Keratinocyte (primary cell): ENCODE measurements around the gene HNRNPK. TPM values are rescaled to one million over a fixed set of nuclear protein-coding genes. Genes with fewer than 3 reads are reported as not detected.
A peak's percentile ranks its signal among the peaks of the same experiment; 100 is the strongest.

ENCODE experiments used
- DNase-seq: peaks from one replicate; pipeline ENCODE4 v3.0.0-alpha.2; 2011; ENCODE audit warnings: low read depth, missing footprints, low spot score
- FAIRE-seq: peaks from 2 replicates; lab custom pipeline; 2011; peaks lifted over from hg19 to GRCh38; lab: Jason Lieb, UNC
- H2AFZ ChIP-seq: 2 replicates; pipeline ENCODE4 v1.6.0; 2012; ENCODE audit warnings: low read length, control low read depth, inconsistent platforms; ENCODE audit not compliant: control insufficient read depth
- H3K27ac ChIP-seq: 2 replicates; pipeline ENCODE4 v1.5.1; 2011; ENCODE audit warnings: low read length; ENCODE audit not compliant: control insufficient read depth, insufficient read depth
- H3K27me3 ChIP-seq: 3 replicates; pipeline ENCODE4 v1.6.0; 2011; ENCODE audit warnings: low read length; ENCODE audit not compliant: control insufficient read depth, insufficient read depth; ENCODE audit errors: extremely low read depth
- H3K36me3 ChIP-seq, 2 experiments: 2 replicates in 1 of 2; 3 replicates in 1 of 2; pipeline ENCODE4 v1.5.1; 2011; ENCODE audit warnings: low read length in 2 of 2, mild to moderate bottlenecking in 1 of 2; ENCODE audit not compliant: control insufficient read depth in 2 of 2, insufficient read depth in 2 of 2; ENCODE audit errors: extremely low read depth in 1 of 2
- H3K4me1 ChIP-seq: 3 replicates; pipeline ENCODE4 v1.5.1; 2011; ENCODE audit warnings: low read length; ENCODE audit not compliant: control insufficient read depth, insufficient read depth; ENCODE audit errors: extremely low read depth
- H3K4me2 ChIP-seq: 3 replicates; pipeline ENCODE4 v1.6.0; 2011; ENCODE audit warnings: low read depth, low read length; ENCODE audit not compliant: control insufficient read depth, insufficient read depth; ENCODE audit errors: extremely low read depth
- H3K4me3 ChIP-seq, 3 experiments: fragments of 200-600 bp in 1 of 3; sonication (generic) in 1 of 3; 2 replicates in 2 of 3; 3 replicates in 1 of 3; pipeline ENCODE4 v1.5.1; 2011 to 2016; ENCODE audit warnings: low read length in 3 of 3, mild to moderate bottlenecking in 3 of 3, control low read depth in 2 of 3, inconsistent platforms in 1 of 3, low read depth in 1 of 3, mixed read lengths in 1 of 3, mixed run types in 1 of 3, moderate library complexity in 1 of 3; ENCODE audit not compliant: control insufficient read depth in 2 of 3, insufficient read depth in 2 of 3; ENCODE audit errors: extremely low read depth in 1 of 3
- H3K79me2 ChIP-seq: 2 replicates; pipeline ENCODE4 v1.6.0; 2012; ENCODE audit warnings: low read length; ENCODE audit not compliant: control insufficient read depth, insufficient read depth
- H3K9ac ChIP-seq: 3 replicates; pipeline ENCODE4 v1.6.0; 2011; ENCODE audit warnings: low read length; ENCODE audit not compliant: control insufficient read depth, insufficient read depth; ENCODE audit errors: extremely low read depth
- H3K9me1 ChIP-seq: 3 replicates; pipeline ENCODE4 v1.6.0; 2011; ENCODE audit warnings: low read length; ENCODE audit not compliant: control insufficient read depth, insufficient read depth; ENCODE audit errors: extremely low read depth
- H3K9me3 ChIP-seq: 2 replicates; pipeline ENCODE4 v1.5.1; 2012; ENCODE audit warnings: low read depth, low read length; ENCODE audit not compliant: control insufficient read depth
- H4K20me1 ChIP-seq: 3 replicates; pipeline ENCODE4 v1.6.0; 2011; ENCODE audit warnings: low read length; ENCODE audit not compliant: control insufficient read depth, insufficient read depth; ENCODE audit errors: extremely low read depth
- CTCF ChIP-seq, 3 experiments: IDR thresholded peaks in 1 of 3; conservative IDR thresholded peaks in 1 of 3; optimal IDR thresholded peaks in 1 of 3; 2 replicates in 2 of 3; 3 replicates in 1 of 3; pipeline versions ENCODE3 to v1.5.1; 2011; ENCODE audit warnings: low read length in 3 of 3, mild to moderate bottlenecking in 3 of 3, moderate library complexity in 2 of 3, control low read depth in 1 of 3, inconsistent platforms in 1 of 3; ENCODE audit not compliant: insufficient read depth in 2 of 3; ENCODE audit errors: extremely low read depth in 1 of 3
- EZH2 ChIP-seq: IDR thresholded peaks from one replicate; pipeline ENCODE4 v1.6.1; 2012; ENCODE audit warnings: inconsistent platforms, mild to moderate bottlenecking, low read length, moderate library complexity
- dilution Hi-C: fragments of 300-500 bp; cut with MboI; formaldehyde crosslinking; loops from one replicate; pipeline ENCODE4 v1.7.0; 2020; ENCODE audit warnings: low sequenced_read_pairs; ENCODE audit not compliant: extremely low pct_ligation_motif_present
- polyA plus RNA-seq, 5 experiments: library from polyadenylated mRNA; depleted of rRNA in 3 of 5; stranded (reverse) in 3 of 5; stranded (forward) in 1 of 5; unstranded in 1 of 5; fragments of >200 nt; gene quantifications; 1 replicate in 1 of 5; 2 replicates in 3 of 5; 3 replicates in 1 of 5; pipeline versions ENCODE4 v1.2.1 to v1.2.3, GENCODE V29; 2011 to 2012; ENCODE audit warnings: missing spikeins in 2 of 5, low read depth in 1 of 5, low replicate concordance in 1 of 5

The HNRNPK gene
- polyA plus RNA-seq, 1 donor (not counting 4 experiments of a cell fraction or from before 2014, with no cell fraction given), result 661 TPM

GRCh38 chr9:83980395-83981125, 545 bp upstream of the HNRNPK start, which contains the start of gene RMI1:
Gene RMI1, plus strand, starts transcription at chr9:83980805. Its CDS starts 20,182 bp downstream, at chr9:84000987.
- Histone ChIP-seq H2AFZ (peak within 1 kb of the TSS; percentile 93), H3K27ac (peak within 1 kb of the TSS; percentile 98), H3K27me3 (no peaks in the 10 kb centered on the region), H3K4me1 (peaks cover 19% of the 10 kb centered on the region), H3K79me2 (peaks cover 83% of the 10 kb centered on the region), H3K9me3 (no peaks in the 10 kb centered on the region), H3K9me1 (no peaks in the 10 kb centered on the region), H3K9ac (peak within 1 kb of the TSS; percentile 99), H4K20me1 (peaks cover 19% of the 10 kb centered on the region), H3K36me3 (peaks cover 4 to 15% of the 10 kb centered on the region in 2 experiments), H3K4me2 (peak within 1 kb of the TSS; percentile 88), H3K4me3 (peak within 1 kb of the TSS; percentile 65 to 97 (median 95))
- DNase-seq, result peak; percentile 86
- TF ChIP-seq CTCF (optimal IDR thresholded peaks at IDR 0.05 in 1 of 3, IDR thresholded peaks at IDR 0.05 in 1 of 3, conservative IDR thresholded peaks at IDR 0.05 in 1 of 3; ENCODE audit: extremely low read depth in 1 of 3, insufficient read depth in 2 of 3, low read length in 3 of 3) (peak in 2 of 3 experiments; percentile 13 to 39), EZH2 (no peak)
- peak; percentile 34 for FAIRE-seq
- dilution Hi-C loops, result no loop called here

- peak overlapping the region; percentile 98 for H3K27ac ChIP-seq
- H3K9me3 ChIP-seq, result no peaks in the 10 kb centered on the region
- H3K9me1 ChIP-seq, result no peaks in the 10 kb centered on the region
- dilution Hi-C loops, result no loop called here
- no peak for FAIRE-seq
- peaks cover 12 to 28% of the 10 kb centered on the region in 2 experiments for H3K36me3 ChIP-seq
- peaks cover 29% of the 10 kb centered on the region for H4K20me1 ChIP-seq
- H2AFZ ChIP-seq, result no peak overlapping the region
- no peaks in the 10 kb centered on the region for H3K27me3 ChIP-seq
- H3K4me2 ChIP-seq, result peak overlapping the region; percentile 60
- H3K4me1 ChIP-seq, result peaks cover 19% of the 10 kb centered on the region
- peaks cover 87% of the 10 kb centered on the region for H3K79me2 ChIP-seq
- H3K4me3 ChIP-seq, result peak overlapping the region; percentile 65 to 97 (median 95)
- H3K9ac ChIP-seq, result peak overlapping the region; percentile 99
- no peak for TF ChIP-seq CTCF (optimal IDR thresholded peaks at IDR 0.05 in 1 of 3, IDR thresholded peaks at IDR 0.05 in 1 of 3, conservative IDR thresholded peaks at IDR 0.05 in 1 of 3; ENCODE audit: extremely low read depth in 1 of 3, insufficient read depth in 2 of 3, low read length in 3 of 3)
- no peak for TF ChIP-seq EZH2
- no peak for DNase-seq
Observed at GRCh38 chr9:83978992-83979811, 813 bp downstream of the HNRNPK start.
